Endothelial cell of umbilical vein (primary cell): ENCODE measurements around the gene GALNT17. TPM values are rescaled to one million over a fixed set of nuclear protein-coding genes. Genes with fewer than 3 reads are reported as not detected.

Experiments
- BruUV-seq: library from RNA; stranded (reverse); fragments of 400-500 nt; replicated peaks from 2 replicates; lab custom pipeline; 2021; lab: Mats Ljungman, UMichigan
- CTCF ChIA-PET: fragments of 300-600, 350-600 bp; sonication (Branson Sonifier 250); formaldehyde crosslinking; loops from one replicate; lab custom pipeline; 2021; ENCODE audit warnings: antibody characterized with exemption, inconsistent platforms; lab: Charles Lee
- POLR2A ChIA-PET: fragments of 300-600, 350-600 bp; sonication (Branson Sonifier 250); formaldehyde crosslinking; loops from one replicate; lab custom pipeline; 2021; ENCODE audit warnings: antibody characterized with exemption, inconsistent platforms; lab: Charles Lee
- DNase-seq: peaks from one replicate; pipeline ENCODE4 v3.0.0-alpha.2; 2011; ENCODE audit warnings: low read depth, low spot score
- FAIRE-seq: peaks from 2 replicates; lab custom pipeline; 2011; peaks lifted over from hg19 to GRCh38; lab: Jason Lieb, UNC
- H2AFZ ChIP-seq: 2 replicates; pipeline ENCODE4 v1.6.0; 2012; ENCODE audit warnings: low read depth, low read length, control low read depth, inconsistent platforms
- H3K27ac ChIP-seq: 2 replicates; pipeline ENCODE4 v1.5.1; 2011; ENCODE audit warnings: low read depth, mild to moderate bottlenecking, control low read depth, low read length, moderate library complexity; ENCODE audit not compliant: insufficient read depth
- H3K27me3 ChIP-seq, 2 experiments: 2 replicates each; pipeline versions ENCODE4 v1.6.0 to v1.6.1; 2011; ENCODE audit warnings: low read length in 2 of 2, mixed read lengths in 1 of 2; ENCODE audit not compliant: control insufficient read depth in 2 of 2, insufficient read depth in 2 of 2
- H3K36me3 ChIP-seq, 2 experiments: 2 replicates in 1 of 2; 3 replicates in 1 of 2; pipeline ENCODE4 v1.5.1; 2011; ENCODE audit warnings: low read length in 2 of 2, mild to moderate bottlenecking in 1 of 2, moderate library complexity in 1 of 2; ENCODE audit not compliant: control insufficient read depth in 2 of 2, insufficient read depth in 2 of 2; ENCODE audit errors: extremely low read depth in 1 of 2
- H3K4me1 ChIP-seq: 3 replicates; pipeline ENCODE4 v1.5.1; 2011; ENCODE audit warnings: mild to moderate bottlenecking, low read length; ENCODE audit not compliant: control insufficient read depth, insufficient read depth; ENCODE audit errors: extremely low read depth
- H3K4me2 ChIP-seq: 2 replicates; pipeline ENCODE4 v1.6.1; 2011; ENCODE audit warnings: low read length, control low read depth, mixed read lengths; ENCODE audit not compliant: insufficient read depth
- H3K4me3 ChIP-seq, 3 experiments: fragments of 200-600 bp in 1 of 3; sonication (generic), shearing (Covaris generic) in 1 of 3; replicated peaks in 1 of 3; 2 replicates each; pipeline ENCODE4 v1.5.1; 2011 to 2016; ENCODE audit warnings: control low read depth in 3 of 3, low read length in 3 of 3, mild to moderate bottlenecking in 2 of 3, inconsistent platforms in 1 of 3, low read depth in 1 of 3, moderate library complexity in 1 of 3; ENCODE audit not compliant: insufficient read depth in 1 of 3
- H3K79me2 ChIP-seq: 2 replicates; pipeline ENCODE4 v1.6.0; 2012; ENCODE audit warnings: low read length, inconsistent platforms; ENCODE audit not compliant: control insufficient read depth, insufficient read depth
- H3K9ac ChIP-seq: replicated peaks from 2 replicates; pipeline ENCODE3; 2011; ENCODE audit warnings: low read length, control low read depth; ENCODE audit not compliant: insufficient read depth; ENCODE audit errors: extremely low read depth
- H3K9me1 ChIP-seq: replicated peaks from 3 replicates; pipeline ENCODE4 v1.6.0; 2011; ENCODE audit warnings: mild to moderate bottlenecking, low read length; ENCODE audit not compliant: control insufficient read depth, insufficient read depth; ENCODE audit errors: extremely low read depth
- H3K9me3 ChIP-seq: replicated peaks from 2 replicates; pipeline ENCODE4 v1.5.1; 2012; ENCODE audit warnings: low read length, inconsistent platforms; ENCODE audit not compliant: control insufficient read depth, insufficient read depth
- H4K20me1 ChIP-seq: replicated peaks from 2 replicates; pipeline ENCODE3; 2011; ENCODE audit warnings: mild to moderate bottlenecking, low read length; ENCODE audit not compliant: control insufficient read depth, insufficient read depth; ENCODE audit errors: extremely low read depth
- CTCF ChIP-seq, 2 donors: IDR thresholded peaks; 1 replicate in 1 of 2; 2 replicates in 1 of 2; pipeline ENCODE4 v1.5.1; 2011; ENCODE audit warnings: low read length in 2 of 2, mild to moderate bottlenecking in 2 of 2, moderate library complexity in 2 of 2, control low read depth in 1 of 2, inconsistent platforms in 1 of 2, low read depth in 1 of 2; ENCODE audit not compliant: insufficient read depth in 1 of 2; ENCODE audit errors: extremely low read depth in 1 of 2
- EZH2 ChIP-seq: IDR thresholded peaks from 2 replicates; pipeline ENCODE4 v1.6.1; 2012; ENCODE audit warnings: borderline replicate concordance, low read depth, mild to moderate bottlenecking, moderate library complexity, low read length, inconsistent platforms; ENCODE audit not compliant: severe bottlenecking
- FOS ChIP-seq: IDR thresholded peaks from 2 replicates; pipeline ENCODE4 v1.6.1; 2011; ENCODE audit warnings: mild to moderate bottlenecking, low read length, moderate library complexity, borderline replicate concordance; ENCODE audit not compliant: insufficient read depth
- GATA2 ChIP-seq: IDR thresholded peaks from 2 replicates; pipeline ENCODE4 v1.7.0; 2011; ENCODE audit warnings: low read depth, mild to moderate bottlenecking, moderate library complexity, mixed read lengths, low read length; ENCODE audit not compliant: insufficient read length, insufficient read depth
- JUN ChIP-seq: IDR thresholded peaks from 2 replicates; pipeline ENCODE4 v1.6.1; 2011; ENCODE audit warnings: borderline replicate concordance, low read depth; ENCODE audit not compliant: insufficient read length, insufficient read depth
- MAX ChIP-seq: IDR thresholded peaks from 2 replicates; pipeline ENCODE4 v1.6.1; 2011; ENCODE audit not compliant: insufficient read depth, insufficient read length
- MYC ChIP-seq: IDR thresholded peaks from one replicate; pipeline ENCODE4 v1.6.1; 2011; ENCODE audit warnings: mild to moderate bottlenecking, low read depth, low read length
- POLR2A ChIP-seq: IDR thresholded peaks from 2 replicates; pipeline ENCODE4 v1.6.1; 2012; ENCODE audit warnings: low read depth, mild to moderate bottlenecking, control low read depth, low read length
- POLR2AphosphoS5 ChIP-seq: IDR thresholded peaks from 2 replicates; pipeline ENCODE4 v1.6.1; 2012; ENCODE audit warnings: low read depth, mild to moderate bottlenecking, control low read depth, low read length, moderate library complexity; ENCODE audit not compliant: insufficient read depth
- dilution Hi-C: fragments of 300-500 bp; cut with MboI; formaldehyde crosslinking; loops from one replicate; pipeline ENCODE4 v1.15.0; 2019; ENCODE audit warnings: low sequenced_read_pairs; ENCODE audit not compliant: extremely low pct_ligation_motif_present
- intact Hi-C: fragments of 100-400 bp; cut with micrococcal nuclease; formaldehyde crosslinking; loops from one replicate; pipeline ENCODE4 v1.10.0; 2022
- polyA plus RNA-seq, 4 experiments: library from polyadenylated mRNA; depleted of rRNA in 3 of 4; stranded (reverse) in 3 of 4; unstranded in 1 of 4; fragments of >200 nt; gene quantifications; 2 replicates each; pipeline versions ENCODE4 v1.2.1 to v1.2.3, GENCODE V29; 2011 to 2012; ENCODE audit warnings: missing spikeins in 1 of 4
- total RNA-seq: library from RNA; stranded (reverse); gene quantifications from 2 replicates; pipeline ENCODE4 v1.2.3, GENCODE V29; 2021

GALNT17 gene
- total and polyA plus RNA-seq, 2 donors (not counting 3 experiments of a cell fraction or from before 2014, with no cell fraction given), result not detected

GRCh38 chr7:71473366-71473967, 341.5 kb downstream of the GALNT17 start:
- Histone ChIP-seq H3K4me1 (no peaks in the 10 kb centered on the region), H3K27me3 (no peaks in the 10 kb centered on the region), H3K9me1 (no peaks in the 10 kb centered on the region), H3K4me3 (no peak overlapping the region), H4K20me1 (no peaks in the 10 kb centered on the region), H2AFZ (no peak overlapping the region), H3K4me2 (no peak overlapping the region), H3K79me2 (no peaks in the 10 kb centered on the region), H3K9me3 (peaks cover 4% of the 10 kb centered on the region), H3K36me3 (no peaks in the 10 kb centered on the region), H3K9ac (no peak overlapping the region), H3K27ac (no peak overlapping the region)
- dilution Hi-C loops (no loop called here), intact Hi-C loops (no loop called here)
- ChIA-PET CTCF (no interaction called here), POLR2A (no interaction called here)
- FAIRE-seq, result no peak
- TF ChIP-seq FOS, result no peak
- no peak for TF ChIP-seq EZH2
- TF ChIP-seq POLR2AphosphoS5, result no peak
- no peak for TF ChIP-seq POLR2A
- no peak for TF ChIP-seq MAX
- no peak for TF ChIP-seq GATA2
- TF ChIP-seq CTCF (IDR thresholded peaks at IDR 0.05; ENCODE audit: extremely low read depth in 1 of 2, insufficient read depth in 1 of 2, low read depth in 1 of 2, low read length in 2 of 2), result no peak
- no peak for TF ChIP-seq MYC
- no peak for TF ChIP-seq JUN
- no TSS peak for BruUV-seq
- no peak for DNase-seq
